HG03469 (cell line): ENCODE results near the gene DGKE.

Source experiments
- ATAC-seq: cut with Tn5 transposase; IDR thresholded peaks from one replicate; pipeline ENCODE4 v1.9.1; 2021; ENCODE audit warnings: mild to moderate bottlenecking, moderate library complexity, moderate number of reproducible peaks; ENCODE audit not compliant: unreplicated experiment

The DGKE gene

DNA sequence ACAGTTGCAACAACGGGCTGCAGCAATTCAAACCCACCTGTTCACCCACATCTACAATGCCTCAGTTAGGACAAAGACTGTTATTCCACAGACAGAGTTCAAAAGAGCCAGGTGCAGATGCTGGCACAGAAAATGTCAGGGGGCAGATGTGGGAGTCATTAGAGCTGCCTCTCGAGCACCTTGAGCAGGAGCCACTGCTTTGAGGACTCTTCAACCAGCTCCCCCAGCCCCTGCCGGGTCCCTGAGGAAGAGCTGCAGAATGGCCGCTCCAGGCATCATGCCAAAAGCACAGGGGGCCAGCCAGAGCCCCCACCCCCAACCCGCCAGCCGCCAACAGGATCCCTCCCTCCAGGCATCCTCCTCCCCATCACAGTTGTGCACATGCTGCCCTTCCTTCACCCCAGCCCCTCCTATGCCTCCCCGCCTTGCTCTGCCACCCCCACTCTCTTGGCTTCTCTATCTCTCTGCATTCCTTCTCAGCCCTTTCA lies 21.0 kb upstream of the DGKE start:
- ATAC-seq = no peak

DNA sequence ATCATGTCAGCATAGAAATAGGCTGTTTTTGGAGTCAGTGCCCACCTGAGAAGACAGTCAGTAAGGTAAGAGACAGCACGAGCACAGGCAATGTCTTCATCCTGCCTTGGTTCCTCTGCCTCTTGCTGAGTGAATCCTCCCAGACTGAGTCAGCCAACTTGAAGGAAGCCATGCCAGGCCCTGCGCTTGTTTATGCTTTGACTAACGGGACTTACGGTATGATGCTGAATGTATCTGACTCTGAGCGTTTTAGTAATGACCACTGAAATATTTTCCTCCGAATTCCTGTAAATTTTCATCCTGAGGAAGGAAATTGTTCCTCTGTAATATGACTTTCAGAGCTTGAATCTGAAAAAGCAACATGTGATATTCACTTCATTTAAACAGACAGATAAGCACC lies 18.2 kb upstream of the DGKE start:
- no peak for ATAC-seq

GRCh38 chr17:56817066-56817465 lies 16.9 kb upstream of the DGKE start:
- ATAC-seq = no peak

DNA sequence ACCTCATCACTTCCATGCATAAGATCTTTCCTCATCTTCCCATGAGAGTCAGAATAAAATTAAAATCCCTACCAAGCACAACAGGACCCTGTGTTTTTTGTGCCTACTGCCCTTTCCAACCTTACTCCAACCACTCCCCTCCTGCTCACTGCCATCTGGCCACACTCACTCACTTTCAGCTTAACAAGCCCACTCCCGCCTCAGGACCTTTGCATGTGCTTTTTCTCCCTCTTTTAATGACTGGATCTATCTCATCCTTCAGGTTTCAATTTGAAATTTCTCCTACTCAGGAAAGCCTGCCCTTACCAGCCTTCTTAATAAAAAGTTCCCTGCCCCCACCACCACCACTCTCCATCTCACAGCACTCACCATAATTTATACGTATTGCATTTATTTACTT lies 14.9 kb upstream of the DGKE start:
- no peak for ATAC-seq

DNA sequence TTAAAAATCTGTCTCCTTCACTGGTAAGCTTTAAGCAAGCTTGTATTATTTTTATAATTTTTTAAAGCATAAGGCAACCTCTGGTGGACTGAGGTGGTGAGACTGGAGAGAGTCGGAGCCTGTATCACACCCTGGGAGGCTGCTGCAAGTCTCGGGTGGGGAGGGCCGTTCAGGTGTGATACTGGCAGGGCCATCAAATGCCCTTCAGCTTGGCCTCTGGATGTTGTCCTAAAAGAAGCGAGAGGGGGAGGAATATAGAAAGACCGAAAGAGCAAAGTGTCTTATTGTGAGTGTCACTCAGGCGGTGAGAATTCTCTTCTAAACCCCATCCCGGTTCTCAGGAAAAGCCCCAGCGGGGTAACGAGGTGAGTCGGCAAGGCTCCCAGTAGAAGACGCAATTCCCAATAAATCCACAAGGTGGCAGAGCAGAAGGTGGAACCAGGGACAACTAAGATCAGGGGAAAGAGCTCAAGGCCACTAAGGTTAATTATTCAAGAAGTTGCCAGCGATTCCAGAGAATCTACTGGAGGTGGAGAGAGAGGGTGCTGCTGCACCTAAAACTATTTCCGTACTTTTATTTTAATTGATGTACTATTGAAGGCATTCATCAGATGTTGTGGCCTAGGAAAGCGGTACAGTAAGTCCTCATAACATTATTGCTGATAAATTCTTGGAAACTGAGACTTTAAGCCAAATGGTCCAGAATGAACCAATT lies 14.4 kb upstream of the DGKE start:
- ATAC-seq = no peak

DNA sequence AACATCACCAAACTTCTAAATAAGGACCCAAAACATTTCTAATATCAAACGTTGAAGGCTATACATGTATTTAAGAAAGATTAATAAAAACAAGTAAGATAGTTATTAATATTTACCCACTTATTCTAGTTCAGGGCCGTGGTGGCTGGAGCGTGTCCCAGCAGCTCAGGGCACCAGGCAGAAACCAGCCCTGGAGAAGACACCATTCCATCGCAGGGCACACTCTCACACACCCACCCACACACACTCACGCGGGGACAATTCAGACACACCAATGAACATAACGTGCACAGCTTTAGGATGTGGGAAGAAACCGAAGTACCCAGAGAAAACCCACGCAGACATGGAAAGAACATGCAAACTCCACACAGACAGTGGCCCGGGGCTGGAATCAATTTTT lies 13.7 kb upstream of the DGKE start:
- no peak for ATAC-seq

GRCh38 chr17:56821847-56822534 lies 12.0 kb upstream of the DGKE start:
- no peak for ATAC-seq

DNA sequence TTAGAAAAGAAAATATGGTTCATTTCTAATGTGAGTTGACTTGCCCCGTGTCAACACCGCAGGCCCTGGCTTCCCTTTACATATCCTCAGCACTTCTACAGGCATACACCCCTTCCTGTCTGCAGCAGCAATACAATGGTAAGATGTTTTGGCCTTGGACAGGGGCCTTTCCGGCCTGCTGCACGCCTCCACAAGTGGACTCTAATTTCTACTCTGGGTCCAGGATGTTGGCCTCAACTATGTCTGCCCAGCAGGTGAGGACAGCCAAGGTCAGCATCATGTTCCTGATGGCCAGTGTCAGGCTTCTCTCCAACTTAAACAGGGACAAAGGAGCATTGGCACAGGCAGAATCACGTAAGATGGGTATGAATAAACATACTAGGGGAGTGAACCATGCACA lies 11.2 kb upstream of the DGKE start:
- no peak for ATAC-seq

DNA sequence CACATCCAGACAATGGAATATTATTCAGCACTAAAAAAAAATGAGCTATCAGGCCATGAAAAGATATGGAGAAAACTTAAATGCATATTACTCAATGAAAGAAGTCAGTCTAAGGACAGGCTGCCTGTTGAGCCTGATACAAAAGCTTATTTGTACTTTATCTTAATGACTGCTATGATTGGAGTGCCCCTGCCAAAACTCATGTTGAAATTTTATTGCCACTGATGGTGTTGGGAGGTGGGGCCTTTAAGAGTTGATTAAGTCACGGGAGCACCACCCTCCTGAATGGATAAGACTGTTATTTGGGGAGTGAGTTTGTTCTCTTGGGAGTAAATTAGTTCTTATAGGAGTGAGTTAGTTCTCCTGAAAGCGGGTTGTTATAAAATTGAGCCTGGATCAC lies 10.1 kb upstream of the DGKE start:
- ATAC-seq = no peak

- ATAC-seq = no peak
Observed at GRCh38 chr17:56824503-56824902, 9.4 kb upstream of the DGKE start.

DNA sequence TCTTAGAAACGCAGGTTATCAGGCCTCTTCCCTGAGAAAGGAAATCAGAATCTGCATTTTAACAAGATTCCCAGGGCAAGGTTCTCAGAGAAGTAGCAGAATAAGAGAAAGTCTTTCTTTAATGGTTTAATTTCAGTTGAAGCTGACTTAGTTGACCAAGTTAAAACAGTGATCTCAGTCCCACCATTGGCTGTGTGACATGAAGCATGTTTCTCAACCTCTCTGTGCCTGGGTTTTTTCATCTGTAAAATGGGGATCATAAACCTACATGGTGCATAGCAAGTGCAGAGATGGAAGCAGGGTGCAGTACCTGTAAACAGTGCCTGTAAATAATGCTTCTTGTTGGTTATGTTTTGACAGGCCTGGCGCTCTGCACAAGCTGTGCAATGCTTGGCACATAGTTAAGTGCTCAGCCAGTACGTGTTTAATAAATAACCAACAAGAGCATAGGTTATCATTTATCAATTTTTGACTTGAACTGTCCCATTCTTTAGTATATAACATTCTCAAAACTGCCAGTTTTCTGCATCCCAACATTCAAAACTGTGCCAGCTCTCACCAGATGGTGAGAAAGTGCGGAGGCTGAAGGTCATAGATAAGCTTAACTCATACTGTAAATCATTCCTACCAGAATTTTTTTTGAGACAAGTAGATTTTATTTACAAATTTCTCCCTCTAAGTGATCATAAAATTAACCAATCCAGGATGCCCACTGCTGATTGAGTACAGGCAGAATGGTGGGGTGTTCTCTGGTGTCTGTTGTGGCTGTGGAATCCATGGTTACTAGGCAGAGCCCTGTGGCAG lies 7.1 kb upstream of the DGKE start:
- no peak for ATAC-seq

GRCh38 chr17:56830726-56831368 lies 3.1 kb upstream of the DGKE start:
- no peak for ATAC-seq

GRCh38 chr17:56831369-56832095 lies 2.4 kb upstream of the DGKE start:
- no peak for ATAC-seq

DNA sequence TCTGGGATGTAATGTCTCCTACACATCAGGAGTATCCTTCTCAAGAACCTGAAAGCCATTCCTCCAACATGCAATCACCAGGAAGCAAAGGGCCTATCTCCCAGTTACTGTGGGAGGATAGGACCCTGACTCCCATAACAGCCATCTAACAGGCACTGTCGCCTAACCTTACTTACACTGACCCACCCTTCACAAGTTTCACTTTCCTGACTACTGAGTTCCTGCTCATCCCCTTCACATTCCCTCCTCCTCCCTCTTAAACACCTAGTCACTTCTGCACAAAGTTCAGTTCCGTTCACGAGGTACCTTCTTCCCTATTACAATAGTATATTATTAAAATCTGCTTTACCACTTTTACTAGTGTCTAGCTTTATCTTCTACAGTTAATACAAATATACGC lies 1.5 kb upstream of the DGKE start:
- ATAC-seq = no peak

- ATAC-seq = peak; percentile 32
Observed at GRCh38 chr17:56833057-56833808, 718 bp upstream of the DGKE start.

GRCh38 chr17:56834380-56835263 lies 671 bp downstream of the DGKE start:
- peak; percentile 3 for ATAC-seq

GRCh38 chr17:56835264-56835585 lies 1.3 kb downstream of the DGKE start:
- no peak for ATAC-seq

DNA sequence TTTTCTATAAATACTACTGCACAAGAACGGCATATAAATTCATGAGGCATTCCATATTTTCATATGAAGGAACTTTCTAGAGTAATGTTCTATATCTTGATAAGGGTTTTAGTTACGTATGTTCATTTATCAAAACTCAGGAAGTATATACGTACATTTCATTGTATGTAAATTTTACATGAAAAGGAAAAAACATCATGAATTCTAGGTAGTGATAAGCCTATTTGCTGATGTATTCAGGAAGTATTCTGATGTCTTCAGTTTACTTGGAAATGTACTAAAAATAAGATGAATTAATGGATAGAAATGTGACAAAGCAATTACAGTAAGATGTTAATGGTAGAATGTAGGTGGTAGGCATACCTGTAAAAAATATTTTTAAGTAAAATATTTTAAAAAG lies 4.7 kb downstream of the DGKE start:
- ATAC-seq = no peak

DNA sequence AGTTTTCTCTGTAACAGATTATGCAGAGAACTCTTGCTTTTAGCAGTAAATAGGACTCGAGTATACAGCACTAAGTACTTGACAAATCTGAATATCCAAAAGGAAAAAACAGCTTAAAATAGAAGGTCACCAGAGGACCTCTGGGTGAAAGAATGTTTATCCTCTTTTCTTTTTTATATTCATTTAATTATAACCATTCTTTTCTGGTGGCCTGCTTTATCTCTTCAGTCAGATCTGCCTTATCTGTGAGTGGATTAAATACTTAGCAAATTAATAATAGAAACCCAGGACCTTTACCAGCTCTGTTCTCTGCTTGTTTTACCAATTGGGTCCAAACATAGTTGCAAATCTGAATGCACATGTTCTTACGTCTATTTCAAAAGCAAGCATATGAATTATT lies 8.6 kb downstream of the DGKE start:
- ATAC-seq = no peak
